Measurements from ENCODE around the gene SEMA3B.
"Not testable (repeated sequence)": the region's sequence is repeated elsewhere in the genome, so short reads cannot be mapped to it uniquely, and the experiment has no call there.

SEMA3B gene

DNA sequence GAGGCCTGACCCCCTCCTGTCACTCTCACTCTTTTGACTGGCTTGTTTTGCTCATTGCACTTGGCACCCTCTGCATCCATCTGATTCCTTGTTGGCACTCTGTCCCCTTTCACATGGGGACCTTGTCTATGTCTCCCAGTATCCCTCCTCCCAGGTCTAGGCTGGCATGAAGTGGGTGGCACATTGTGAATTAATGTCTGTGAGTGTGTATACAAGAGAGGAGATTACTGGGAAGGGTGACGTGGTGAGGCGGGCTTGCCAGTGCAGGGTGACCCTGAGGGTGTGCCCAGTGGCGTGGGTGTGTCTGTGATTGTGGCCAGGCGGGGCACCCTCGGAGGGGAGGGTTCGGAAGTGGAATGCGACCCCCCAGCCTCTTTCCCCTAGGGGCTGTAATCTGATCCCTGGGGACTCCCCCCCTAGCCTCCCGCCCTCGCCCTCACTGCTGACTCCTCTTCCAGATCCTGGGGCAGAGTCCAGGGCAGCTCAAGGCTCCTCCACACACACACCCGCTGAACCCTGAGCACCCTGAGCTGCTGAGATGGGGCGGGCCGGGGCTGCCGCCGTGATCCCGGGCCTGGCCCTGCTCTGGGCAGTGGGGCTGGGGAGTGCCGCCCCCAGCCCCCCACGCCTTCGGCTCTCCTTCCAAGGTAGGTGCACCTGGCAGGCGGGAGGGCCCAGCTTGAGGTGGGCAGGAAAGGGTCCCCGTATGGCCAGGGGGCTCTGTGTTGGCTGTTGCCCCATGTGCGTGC is at the start of gene SEMA3B:
Gene SEMA3B (plus strand): TSS at position 445 of the 749 bp plus-strand sequence. CDS start 94 bp downstream, at position 539.
- DNase-seq (ENCODE audit: extremely low read depth in 1 of 2, low read depth in 1 of 2) = no peak

DNA sequence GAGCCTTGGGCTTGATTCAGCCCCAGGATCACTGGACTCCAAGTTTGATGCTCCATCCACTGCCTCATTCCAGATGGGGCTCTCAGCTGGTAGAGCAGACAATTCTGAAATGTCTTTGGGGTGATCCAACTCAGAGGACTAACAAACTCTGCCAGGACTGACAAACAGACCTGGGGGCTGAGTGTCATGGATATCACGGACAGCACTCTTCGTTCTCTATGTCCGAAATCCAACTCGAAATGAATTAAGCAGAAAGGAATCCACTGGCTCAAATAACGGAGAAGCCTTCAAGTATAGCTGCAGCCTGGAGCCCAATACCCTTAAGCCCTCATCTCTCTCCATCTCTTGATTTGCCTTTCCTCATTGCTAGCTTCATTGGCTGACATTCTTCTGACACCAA is 49.7 kb upstream of the SEMA3B start:
- DNase-seq (ENCODE audit: extremely low read depth in 1 of 2, low read depth in 1 of 2) = no peak

DNA sequence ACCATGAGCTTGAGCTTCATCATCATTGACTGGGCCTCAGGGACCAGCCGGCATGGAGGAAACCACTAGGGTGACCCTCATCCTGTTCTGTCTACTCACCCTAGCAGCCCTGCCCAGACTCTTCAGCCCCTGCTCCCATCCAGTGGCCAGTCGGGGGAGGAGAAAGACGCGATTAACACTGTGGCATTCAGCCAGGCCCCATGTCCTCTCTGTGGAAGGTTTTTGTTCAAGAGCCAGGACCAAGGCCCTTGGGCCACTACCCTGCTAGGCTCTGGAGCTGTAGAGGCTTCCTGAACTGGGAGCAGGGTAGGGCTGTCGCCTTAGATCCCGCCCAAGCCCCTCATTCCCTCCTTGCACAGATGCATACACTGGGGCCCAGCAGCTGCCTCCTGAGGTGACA is 48.8 kb upstream of the SEMA3B start:
- DNase-seq (ENCODE audit: extremely low read depth in 1 of 2, low read depth in 1 of 2) = no peak

DNA sequence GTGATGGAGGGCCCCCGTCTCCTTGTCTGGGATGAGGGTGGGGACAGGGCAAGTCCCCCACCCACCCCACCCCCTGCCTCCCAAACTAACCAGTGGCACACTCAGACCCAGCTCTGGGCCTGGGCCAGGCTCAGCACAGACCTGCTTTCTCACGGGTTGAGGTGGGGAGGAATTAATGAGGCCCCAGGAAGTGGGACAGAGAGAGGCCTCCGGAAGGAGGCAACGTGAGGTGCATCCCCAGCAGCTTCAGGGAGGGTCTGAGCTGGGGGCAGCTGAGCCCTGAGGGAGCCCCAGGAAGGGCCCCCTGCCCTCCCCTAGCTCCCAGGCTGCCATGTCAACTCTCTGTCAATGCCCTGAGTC is 47.9 kb upstream of the SEMA3B start:
- DNase-seq (ENCODE audit: extremely low read depth in 1 of 2, low read depth in 1 of 2) = no peak

DNA sequence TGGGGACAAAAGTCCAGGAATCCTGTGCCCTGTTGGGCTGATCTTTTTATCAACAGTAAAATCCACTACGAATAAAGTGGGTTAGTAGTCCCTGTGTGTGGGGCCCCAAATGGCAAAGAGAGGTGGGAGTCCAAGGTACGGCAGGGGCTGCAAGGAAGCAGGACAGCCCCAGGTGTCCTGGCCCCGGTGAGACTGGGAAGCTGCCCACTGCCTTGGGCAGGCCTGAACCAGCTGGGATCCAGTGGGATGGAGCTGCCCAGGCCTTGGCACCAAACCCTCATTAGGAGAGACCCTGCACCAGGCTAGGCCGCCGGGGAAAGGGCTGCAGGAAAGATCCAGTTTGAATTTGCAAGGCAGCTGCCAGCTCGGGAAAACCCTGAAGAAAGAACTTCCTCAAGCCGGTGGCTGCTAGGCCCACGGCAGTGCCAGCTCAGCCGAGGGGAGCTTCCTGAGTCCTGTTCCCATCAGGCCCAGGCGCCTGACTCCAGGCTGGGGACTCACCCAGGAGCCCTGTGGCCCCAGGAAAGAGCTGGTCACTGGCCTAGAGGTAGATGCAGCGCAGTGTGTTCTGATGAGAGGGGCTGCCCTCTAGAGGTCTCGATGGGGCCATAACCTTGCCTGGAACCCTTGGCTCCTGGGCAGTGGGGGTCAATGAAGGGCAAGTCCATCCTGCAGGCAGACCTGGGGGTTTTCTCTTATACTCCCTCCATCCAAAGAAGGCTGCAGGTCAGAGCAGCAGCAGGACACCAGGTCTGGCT is 47.4 kb upstream of the SEMA3B start:
- DNase-seq (ENCODE audit: extremely low read depth in 1 of 2, low read depth in 1 of 2) = no peak

DNA sequence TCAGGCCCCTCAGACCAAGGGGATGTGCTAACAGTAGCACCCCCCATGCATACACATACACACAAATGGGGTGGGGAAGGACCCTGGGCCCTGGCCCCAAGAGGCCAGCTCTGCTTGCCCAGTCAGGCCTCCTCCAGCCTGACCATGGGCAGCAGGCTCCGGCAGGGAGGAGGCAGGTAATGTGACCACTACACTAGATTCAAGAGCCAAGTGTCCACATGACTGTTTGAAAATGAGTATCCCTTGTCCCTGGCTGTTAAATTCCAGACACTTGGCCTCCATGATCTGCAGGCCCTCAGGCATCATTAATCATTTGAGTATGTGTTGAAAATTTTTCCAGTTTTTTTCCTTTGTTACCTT is 46.8 kb upstream of the SEMA3B start:
- no peak for DNase-seq (ENCODE audit: extremely low read depth in 1 of 2, low read depth in 1 of 2)

DNA sequence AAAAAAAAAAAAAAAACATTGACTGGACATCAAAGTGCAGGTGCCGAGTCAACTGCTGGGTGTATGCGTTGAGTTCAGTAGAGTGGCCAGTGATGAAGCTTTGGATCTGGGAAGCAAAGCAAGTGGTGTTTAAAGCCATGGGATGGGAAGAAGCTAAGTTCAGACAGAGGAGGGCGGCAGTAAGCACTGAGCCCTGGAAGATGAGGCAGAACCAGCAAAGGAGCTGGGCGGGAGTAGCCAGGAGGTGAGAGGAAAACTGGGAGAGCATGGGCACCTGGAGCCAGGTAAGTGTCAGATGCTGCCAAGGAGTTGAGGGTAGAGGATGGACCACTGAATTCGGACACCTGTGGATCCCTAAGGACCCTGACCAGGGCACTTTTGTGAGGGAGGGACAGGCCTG is 44.3 kb upstream of the SEMA3B start:
- no peak for DNase-seq (ENCODE audit: extremely low read depth in 1 of 2, low read depth in 1 of 2)

DNA sequence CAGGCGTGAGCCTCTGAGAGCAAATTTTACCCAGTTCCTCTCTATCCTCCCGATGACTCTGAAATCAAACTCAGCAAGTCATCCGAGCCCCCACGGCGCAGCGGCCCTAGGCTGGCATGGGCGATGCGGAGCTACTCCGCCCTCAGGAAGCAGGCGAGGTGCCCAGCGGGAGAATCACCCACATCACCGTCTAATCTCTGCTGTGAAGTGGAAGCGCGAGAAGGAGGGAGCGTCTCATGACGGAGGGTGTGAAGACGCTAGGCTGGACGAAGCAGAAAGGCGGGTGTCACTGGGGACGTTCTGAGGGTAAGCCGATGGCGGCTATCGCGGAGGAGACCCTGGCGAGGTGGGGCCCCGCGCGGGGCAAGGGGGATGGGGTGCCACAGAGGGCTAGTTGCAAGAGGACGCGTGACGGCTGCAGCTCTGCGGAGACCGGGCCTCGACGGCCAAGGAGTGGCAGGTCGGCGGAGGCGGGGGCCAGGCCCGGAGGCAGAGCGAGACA is 42.0 kb upstream of the SEMA3B start:
- no peak for DNase-seq (ENCODE audit: extremely low read depth in 1 of 2, low read depth in 1 of 2)

DNA sequence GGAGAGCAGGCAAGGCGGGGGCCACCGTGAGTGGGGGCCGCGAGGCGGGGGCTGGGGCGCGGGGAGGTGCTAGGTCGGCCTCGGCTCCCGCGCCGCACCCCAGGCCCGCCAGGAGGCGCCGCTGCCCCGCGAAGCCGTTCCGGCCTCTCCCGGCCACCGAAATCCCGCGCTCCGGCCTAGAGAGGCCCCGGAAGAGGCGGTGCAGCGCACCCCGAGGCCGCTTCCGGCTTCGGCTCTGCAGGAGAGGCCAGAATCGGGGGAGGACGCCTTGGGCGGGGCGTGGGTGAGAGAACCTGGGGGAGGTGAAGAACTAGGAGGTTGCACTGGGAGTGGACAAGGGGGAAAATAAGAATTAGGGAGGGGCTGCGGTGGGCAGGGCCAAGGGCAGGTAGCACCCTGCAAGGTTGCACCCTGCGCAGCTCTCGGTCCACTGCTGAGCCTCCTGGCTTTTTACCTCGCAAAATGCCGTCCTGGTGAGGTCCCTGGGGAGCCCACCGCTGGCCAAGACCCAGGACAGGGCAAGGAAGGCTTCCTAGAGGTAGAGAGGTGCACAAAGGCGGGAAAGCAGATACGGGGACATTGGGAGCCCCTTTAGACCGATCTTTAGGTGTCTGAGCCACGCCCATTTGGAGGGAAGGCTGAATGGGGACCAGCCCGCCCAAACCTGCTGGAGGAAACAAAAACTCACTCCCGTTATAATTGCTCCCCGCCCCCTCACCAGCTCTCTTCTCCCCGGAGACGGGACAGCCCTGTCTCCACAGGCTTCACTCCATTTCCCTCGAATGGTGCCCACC is 41.4 kb upstream of the SEMA3B start:
- DNase-seq (ENCODE audit: extremely low read depth in 1 of 2, low read depth in 1 of 2) = peak; percentile 68 to 87

DNA sequence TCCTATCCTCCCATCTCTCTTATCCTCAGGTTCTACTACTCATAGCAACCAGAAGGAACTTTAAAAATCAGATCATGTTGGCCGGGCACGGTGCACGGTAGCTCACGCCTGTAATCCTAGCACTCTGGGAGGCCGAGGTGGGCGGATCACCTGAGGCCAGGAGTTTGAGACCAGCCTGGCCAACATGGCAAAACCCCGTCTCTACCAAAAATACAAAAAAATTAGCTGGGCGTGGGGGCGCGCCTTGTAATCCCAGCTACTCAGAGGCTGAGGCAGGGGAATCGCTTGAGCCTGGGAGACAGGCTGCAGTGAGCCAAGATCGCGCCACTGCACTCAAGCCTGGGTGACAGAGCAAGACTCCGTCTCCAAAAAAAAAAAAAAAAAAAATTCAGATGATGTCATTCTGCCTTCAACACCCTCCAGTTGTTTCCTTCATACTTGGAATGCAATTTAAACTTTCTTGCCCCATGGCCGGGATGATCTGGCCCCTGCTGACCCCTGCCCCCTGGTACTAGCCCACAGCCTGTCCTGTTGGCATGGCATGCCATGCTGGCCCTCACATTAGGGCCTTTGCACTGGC is 40.7 kb upstream of the SEMA3B start:
- DNase-seq (ENCODE audit: extremely low read depth in 1 of 2, low read depth in 1 of 2) = not testable (repeated sequence)

DNA sequence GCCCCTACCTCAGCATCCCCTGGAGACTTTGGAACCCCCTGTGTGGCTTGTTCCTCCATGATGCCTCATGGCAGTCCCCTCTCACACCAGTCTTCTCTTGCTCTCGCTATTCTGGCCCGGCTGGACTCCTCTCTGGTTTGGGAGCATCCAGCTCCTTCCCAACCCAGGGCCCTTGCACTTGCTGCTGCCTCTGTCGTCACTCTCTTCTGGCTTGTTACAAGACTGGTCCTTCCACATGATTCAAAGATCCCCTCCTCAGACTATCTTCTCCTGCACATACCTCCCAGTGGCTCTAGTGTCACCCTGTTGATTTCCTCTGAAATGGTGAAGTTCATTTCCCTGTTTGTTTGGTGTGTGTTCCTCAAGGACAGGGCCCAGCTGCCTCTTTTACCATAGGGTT is 39.5 kb upstream of the SEMA3B start:
- DNase-seq (ENCODE audit: extremely low read depth in 1 of 2, low read depth in 1 of 2) = no peak

DNA sequence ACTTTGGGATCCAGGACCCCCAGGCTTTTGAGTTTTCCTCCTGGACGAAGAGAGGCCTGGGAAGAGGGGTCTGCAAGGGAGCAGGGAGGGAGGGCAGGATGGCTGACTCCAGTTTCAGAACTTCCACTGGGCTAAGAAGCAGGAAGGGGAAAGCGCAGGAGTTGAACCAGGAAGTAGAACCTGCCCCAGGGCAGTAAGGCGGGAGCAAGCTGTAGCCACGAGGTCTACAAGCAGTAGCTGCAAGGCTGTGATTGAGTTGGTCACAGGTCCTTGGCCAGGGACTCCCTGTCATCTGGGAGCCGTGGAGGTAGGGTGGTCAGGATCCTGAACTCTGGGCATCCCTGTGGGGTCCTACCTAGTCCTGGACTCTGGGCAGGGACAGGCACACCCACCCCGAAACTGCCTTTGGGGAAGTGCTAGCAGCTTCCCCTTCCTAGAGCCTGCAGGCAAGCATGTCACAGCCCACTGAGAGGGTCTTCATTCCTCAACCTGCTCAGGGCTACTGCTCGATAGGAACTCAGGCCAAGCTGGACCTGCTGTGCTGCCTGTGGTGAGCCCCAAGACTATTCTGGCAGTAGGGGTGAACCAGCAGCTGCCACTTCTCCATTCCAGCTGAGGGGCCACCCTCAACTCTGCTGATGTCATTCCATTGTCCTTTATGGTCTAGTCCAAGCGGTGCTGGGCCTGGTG is 38.7 kb upstream of the SEMA3B start:
- no peak for DNase-seq (ENCODE audit: extremely low read depth in 1 of 2, low read depth in 1 of 2)

DNA sequence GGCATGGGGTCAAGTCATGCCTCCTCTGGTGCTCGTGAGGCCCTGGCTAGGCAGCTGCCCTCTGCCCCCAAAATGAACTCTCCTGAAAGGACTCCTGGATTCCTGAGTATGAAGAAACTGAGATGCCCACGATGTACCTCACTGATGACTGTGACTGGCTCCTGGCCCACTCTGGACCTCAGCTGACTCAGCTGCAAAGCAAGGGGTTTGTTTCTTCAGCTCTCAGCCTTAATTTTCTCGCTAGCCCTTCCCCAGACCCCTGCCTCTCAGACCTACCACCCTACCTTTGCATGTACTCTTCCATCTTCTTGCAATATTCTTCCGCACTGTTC is 38.2 kb upstream of the SEMA3B start:
- DNase-seq (ENCODE audit: extremely low read depth in 1 of 2, low read depth in 1 of 2) = no peak

DNA sequence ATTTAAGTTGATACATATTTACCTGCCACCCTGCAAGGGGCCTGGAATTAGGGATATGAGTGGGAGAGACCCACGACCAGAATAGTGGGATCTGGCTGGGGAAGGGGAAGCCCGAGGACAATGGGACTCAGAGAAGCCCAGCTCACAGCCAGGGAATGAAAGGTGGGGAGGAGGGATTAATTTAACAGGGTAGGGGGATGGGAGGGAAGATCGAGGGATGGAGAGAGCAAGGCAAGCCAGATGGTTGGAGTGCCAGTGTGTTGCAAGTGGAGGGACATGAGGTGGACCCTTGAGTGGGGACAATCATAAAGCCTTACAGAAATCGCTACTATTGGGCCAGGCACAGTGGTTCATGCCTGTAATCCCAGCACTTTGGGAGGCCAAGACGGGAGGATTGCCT is 37.4 kb upstream of the SEMA3B start:
- DNase-seq (ENCODE audit: extremely low read depth in 1 of 2, low read depth in 1 of 2) = no peak

DNA sequence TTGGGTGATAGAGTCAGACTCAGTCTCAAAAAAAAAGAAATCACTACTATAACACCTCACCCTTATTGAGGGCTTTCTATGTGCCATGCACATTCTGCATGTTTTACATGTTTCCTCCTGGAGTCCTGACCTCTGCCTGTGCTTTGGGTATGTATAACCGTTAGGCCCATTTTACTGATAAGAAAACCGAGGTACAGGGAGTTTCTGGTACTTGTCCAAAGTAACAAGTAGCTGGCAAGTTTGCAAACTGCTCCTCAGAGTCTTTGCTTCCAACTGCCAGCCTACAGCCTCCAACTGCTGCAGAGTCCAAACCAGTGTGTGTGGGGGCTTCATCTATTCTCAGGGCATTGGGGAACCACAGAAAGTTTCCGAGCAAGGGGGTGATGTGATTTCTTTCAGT is 36.6 kb upstream of the SEMA3B start:
- DNase-seq (ENCODE audit: extremely low read depth in 1 of 2, low read depth in 1 of 2) = no peak

DNA sequence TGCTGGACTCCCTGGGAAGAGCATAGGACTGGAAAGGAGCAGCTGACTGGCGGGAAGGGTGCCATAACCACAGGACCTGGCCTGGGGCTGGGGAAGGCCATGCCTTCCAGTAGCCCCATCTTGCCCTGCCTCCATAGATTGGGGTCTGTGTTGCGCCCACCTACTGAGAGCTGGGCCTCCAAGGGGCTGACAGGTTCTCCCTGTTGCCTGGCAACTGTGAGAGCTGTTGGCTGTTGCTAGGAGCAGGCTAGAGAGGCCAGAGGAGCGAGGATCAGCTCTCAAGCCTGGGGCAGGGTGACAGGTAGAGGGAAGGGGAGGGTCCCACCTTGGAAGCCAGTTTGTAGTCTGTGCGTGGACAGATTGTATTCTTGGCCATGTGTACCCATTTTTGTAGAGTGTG is 35.8 kb upstream of the SEMA3B start:
- DNase-seq (ENCODE audit: extremely low read depth in 1 of 2, low read depth in 1 of 2) = no peak

DNA sequence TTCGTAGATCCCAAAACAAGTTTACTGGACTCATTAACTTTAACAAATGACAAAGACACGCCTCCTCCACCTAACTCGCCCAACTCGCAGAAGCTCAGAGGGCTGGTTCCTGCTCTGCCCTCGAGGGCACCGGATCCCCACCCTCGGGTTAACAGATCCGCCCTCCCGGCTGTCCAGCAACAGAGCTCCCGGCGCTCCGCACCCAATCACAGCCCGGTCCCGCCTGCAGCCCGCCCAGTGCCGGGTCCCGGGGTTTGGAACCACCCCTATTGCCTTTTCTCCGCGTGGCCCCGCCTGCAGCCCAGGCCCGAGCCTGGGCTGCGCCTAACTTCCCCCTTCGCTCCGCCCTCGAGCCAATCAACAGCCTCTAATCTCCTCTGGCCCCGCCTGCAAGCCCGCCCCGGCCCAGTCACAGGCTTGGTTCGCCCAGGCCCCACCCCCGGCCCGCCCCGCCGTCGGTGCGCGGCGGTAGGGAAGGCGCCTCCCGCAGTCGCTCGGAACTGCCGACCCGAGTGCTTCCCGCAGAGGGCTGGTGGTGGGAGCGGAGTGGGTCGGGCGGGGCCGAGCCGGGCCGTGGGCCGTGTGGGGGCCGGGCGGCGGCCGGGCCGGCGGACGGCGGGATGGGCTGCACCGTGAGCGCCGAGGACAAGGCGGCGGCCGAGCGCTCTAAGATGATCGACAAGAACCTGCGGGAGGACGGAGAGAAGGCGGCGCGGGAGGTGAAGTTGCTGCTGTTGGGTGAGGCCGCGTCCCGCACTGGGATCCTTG is 33.0 kb upstream of the SEMA3B start, which contains the start of gene GNAI2:
Gene GNAI2 (plus strand): TSS at position 489 of the 768 bp plus-strand sequence. CDS start 132 bp downstream, at position 621.
- DNase-seq (ENCODE audit: extremely low read depth in 1 of 2, low read depth in 1 of 2) = peak; percentile 97

DNA sequence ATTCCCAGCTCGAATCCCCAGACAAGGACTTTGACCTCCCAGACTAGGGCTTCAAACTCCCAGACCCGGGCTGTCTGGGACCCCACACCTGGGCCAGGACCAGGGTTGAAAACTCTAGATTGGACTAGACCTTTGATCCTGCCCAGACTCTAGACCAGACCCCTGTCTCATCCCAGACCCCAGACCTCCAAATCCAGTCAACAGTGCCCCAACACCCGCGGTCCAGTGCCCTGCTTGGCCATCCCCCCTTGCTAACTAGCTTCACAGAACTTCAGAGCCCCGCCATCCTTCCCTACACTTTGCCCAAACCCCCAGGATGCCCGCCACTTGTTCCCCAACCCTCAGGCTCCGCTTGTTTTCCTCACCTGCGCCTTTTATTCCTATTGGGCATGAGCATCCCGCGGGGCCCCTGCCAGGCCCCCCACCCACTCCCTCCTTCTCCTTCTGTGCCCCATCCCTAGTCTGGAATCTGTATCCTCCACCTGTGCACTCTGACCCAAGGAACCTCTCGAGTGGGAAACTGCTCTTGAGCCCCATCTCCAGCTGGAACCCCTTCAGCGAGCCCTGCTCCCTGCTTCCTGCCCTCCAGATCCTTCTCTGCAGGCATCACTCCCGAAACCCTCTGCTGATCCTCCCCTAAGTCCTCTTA is 32.3 kb upstream of the SEMA3B start:
- no peak for DNase-seq (ENCODE audit: extremely low read depth in 1 of 2, low read depth in 1 of 2)

DNA sequence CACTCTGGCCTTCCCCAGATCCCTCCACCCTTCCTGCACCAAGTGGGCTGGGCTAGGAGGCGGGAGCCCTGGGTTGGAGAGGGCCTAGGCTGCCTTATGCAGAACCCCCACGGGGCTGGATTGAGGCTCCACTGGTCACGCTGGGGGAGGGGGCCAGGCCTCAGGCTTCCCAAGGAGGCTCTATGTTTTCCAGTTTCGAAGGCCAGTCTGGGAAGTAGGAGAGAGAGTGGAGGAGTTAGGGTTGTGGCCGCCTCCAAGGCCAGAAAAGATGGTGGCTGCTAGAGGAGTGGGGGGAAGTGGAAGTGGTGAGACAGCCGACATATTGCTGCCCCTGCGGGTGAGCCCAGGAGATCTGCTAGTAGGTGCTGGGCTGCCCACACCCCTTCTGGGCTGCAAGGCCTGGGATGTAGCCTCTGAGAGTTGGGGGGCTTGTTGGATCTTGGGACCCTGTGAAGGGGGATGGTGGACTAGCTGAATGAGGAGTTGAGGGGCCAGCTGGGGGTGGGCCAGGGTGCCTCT is 31.8 kb upstream of the SEMA3B start:
- no peak for DNase-seq (ENCODE audit: extremely low read depth in 1 of 2, low read depth in 1 of 2)

Data from activated CD8-positive, alpha-beta memory T cell treated with anti-CD3 and anti-CD28 coated beads for 1 hour (primary cell).